HEK293 (cell line): Measurements from ENCODE around the gene UBR2.

ENCODE experiments used
- CTCF ChIP-seq: fragments of 450-650 bp; formaldehyde crosslinking; IDR thresholded peaks from 2 replicates; pipeline ENCODE4 v1.5.1; 2016; ENCODE audit warnings: missing biosample characterization, missing genetic modification characterization
- GFI1B ChIP-seq: fragments of 450-650 bp; formaldehyde crosslinking; IDR thresholded peaks from 2 replicates; pipeline ENCODE4 v1.5.1; 2016; ENCODE audit warnings: missing biosample characterization, missing genetic modification characterization
- HIC1 ChIP-seq: fragments of 450-650 bp; formaldehyde crosslinking; IDR thresholded peaks from 2 replicates; pipeline ENCODE4 v1.5.1; 2016; ENCODE audit warnings: missing biosample characterization, missing genetic modification characterization
- HOXA7 ChIP-seq: sonication (generic); formaldehyde crosslinking; IDR thresholded peaks from 2 replicates; pipeline ENCODE4 v1.8.1; 2022; ENCODE audit warnings: missing genetic modification reagents, borderline replicate concordance
- KLF9 ChIP-seq: fragments of 450-650 bp; formaldehyde crosslinking; IDR thresholded peaks from 2 replicates; pipeline ENCODE4 v1.5.1; 2016; ENCODE audit warnings: missing biosample characterization, missing genetic modification characterization, low read depth
- PBX3 ChIP-seq: sonication (generic); formaldehyde crosslinking; IDR thresholded peaks from 2 replicates; pipeline ENCODE4 v1.8.1; 2022; ENCODE audit warnings: mild to moderate bottlenecking, moderate library complexity, missing genetic modification reagents
- PRDM2 ChIP-seq: fragments of 450-650 bp; formaldehyde crosslinking; IDR thresholded peaks from 2 replicates; pipeline ENCODE4 v1.5.1; 2016; ENCODE audit warnings: missing biosample characterization, missing genetic modification characterization, borderline replicate concordance
- RBAK ChIP-seq: fragments of 450-650 bp; formaldehyde crosslinking; IDR thresholded peaks from 2 replicates; pipeline ENCODE4 v1.5.1; 2016; ENCODE audit warnings: missing biosample characterization, missing genetic modification characterization
- SCRT2 ChIP-seq: fragments of 450-650 bp; formaldehyde crosslinking; IDR thresholded peaks from 2 replicates; pipeline ENCODE4 v1.5.1; 2016; ENCODE audit warnings: missing biosample characterization, missing genetic modification characterization
- ZBTB17 ChIP-seq: fragments of 450-650 bp; formaldehyde crosslinking; IDR thresholded peaks from 2 replicates; pipeline ENCODE4 v1.5.1; 2016; ENCODE audit warnings: missing biosample characterization, missing genetic modification characterization
- ZBTB21 ChIP-seq: fragments of 450-650 bp; formaldehyde crosslinking; IDR thresholded peaks from 2 replicates; pipeline ENCODE4 v1.5.1; 2017; ENCODE audit warnings: missing biosample characterization, missing genetic modification characterization
- ZEB2 ChIP-seq: fragments of 450-650 bp; formaldehyde crosslinking; IDR thresholded peaks from 2 replicates; pipeline ENCODE4 v1.5.1; 2016; ENCODE audit warnings: missing biosample characterization, missing genetic modification characterization
- ZIC2 ChIP-seq: fragments of 450-650 bp; formaldehyde crosslinking; IDR thresholded peaks from 2 replicates; pipeline ENCODE4 v1.5.1; 2016; ENCODE audit warnings: missing biosample characterization, missing genetic modification characterization
- ZNF140 ChIP-seq: fragments of 450-650 bp; formaldehyde crosslinking; IDR thresholded peaks from 2 replicates; pipeline ENCODE4 v1.5.1; 2016; ENCODE audit warnings: missing biosample characterization, missing genetic modification characterization
- ZNF157 ChIP-seq: fragments of 450-650 bp; formaldehyde crosslinking; IDR thresholded peaks from 2 replicates; pipeline ENCODE4 v1.5.1; 2016; ENCODE audit warnings: missing biosample characterization, missing genetic modification characterization
- ZNF175 ChIP-seq: fragments of 450-650 bp; formaldehyde crosslinking; IDR thresholded peaks from 2 replicates; pipeline ENCODE4 v1.5.1; 2016; ENCODE audit warnings: missing biosample characterization, missing genetic modification characterization
- ZNF266 ChIP-seq: fragments of 450-650 bp; formaldehyde crosslinking; IDR thresholded peaks from 2 replicates; pipeline ENCODE4 v1.5.1; 2016; ENCODE audit warnings: missing biosample characterization, missing genetic modification characterization, low read depth
- ZNF274 ChIP-seq, 2 experiments: fragments of 200-500 bp in 1 of 2; fragments of 450-650 bp in 1 of 2; sonication (Bioruptor generic) in 1 of 2; formaldehyde crosslinking in 1 of 2; IDR thresholded peaks; 2 replicates each; pipeline versions ENCODE4 v1.5.1 to v1.6.1; 2014 to 2016; ENCODE audit warnings: borderline replicate concordance in 1 of 2, inconsistent platforms in 1 of 2, low read length in 1 of 2, missing biosample characterization in 1 of 2, missing genetic modification characterization in 1 of 2
- ZNF341 ChIP-seq: fragments of 450-650 bp; formaldehyde crosslinking; IDR thresholded peaks from 2 replicates; pipeline ENCODE4; 2016; ENCODE audit warnings: low read depth, missing biosample characterization, missing genetic modification characterization
- ZNF398 ChIP-seq: fragments of 450-650 bp; formaldehyde crosslinking; IDR thresholded peaks from 2 replicates; pipeline ENCODE4 v1.5.1; 2017; ENCODE audit warnings: missing biosample characterization, missing genetic modification characterization
- ZNF473 ChIP-seq: fragments of 450-650 bp; formaldehyde crosslinking; IDR thresholded peaks from 2 replicates; pipeline ENCODE4 v1.5.1; 2017; ENCODE audit warnings: missing biosample characterization, missing genetic modification characterization
- ZNF514 ChIP-seq: fragments of 450-650 bp; formaldehyde crosslinking; IDR thresholded peaks from 2 replicates; pipeline ENCODE4 v1.5.1; 2016; ENCODE audit warnings: missing biosample characterization, missing genetic modification characterization
- ZNF704 ChIP-seq: fragments of 450-650 bp; formaldehyde crosslinking; IDR thresholded peaks from 2 replicates; pipeline ENCODE4 v1.5.1; 2016; ENCODE audit warnings: missing biosample characterization, missing genetic modification characterization
- ZNF707 ChIP-seq: fragments of 450-650 bp; formaldehyde crosslinking; IDR thresholded peaks from 2 replicates; pipeline ENCODE4 v1.5.1; 2016; ENCODE audit warnings: missing biosample characterization, missing genetic modification characterization
- ZNF777 ChIP-seq: fragments of 450-650 bp; formaldehyde crosslinking; IDR thresholded peaks from 2 replicates; pipeline ENCODE4 v1.5.1; 2017; ENCODE audit warnings: missing biosample characterization, missing genetic modification characterization, borderline replicate concordance
- ZSCAN23 ChIP-seq: fragments of 450-650 bp; formaldehyde crosslinking; IDR thresholded peaks from 2 replicates; pipeline ENCODE4 v1.5.1; 2016; ENCODE audit warnings: missing biosample characterization, missing genetic modification characterization

Gene UBR2

GRCh38 chr6:42726485-42727086 lies 162.8 kb downstream of the UBR2 start (continued):
- TF ChIP-seq PRDM2 (tag by site-specific recombination) = no peak
- TF ChIP-seq ZBTB21 (tag by site-specific recombination) = no peak
- no peak for TF ChIP-seq ZNF473 (tag by site-specific recombination)
- TF ChIP-seq RBAK = no peak
- TF ChIP-seq ZIC2 (tag by site-specific recombination) = no peak
- no peak for TF ChIP-seq ZNF777 (tag by site-specific recombination)
- TF ChIP-seq ZNF398 (tag by site-specific recombination) = no peak
- no peak for TF ChIP-seq ZNF514 (tag by site-specific recombination)
- no peak for TF ChIP-seq SCRT2 (tag by site-specific recombination)
- no peak for TF ChIP-seq HIC1 (tag by site-specific recombination)
- TF ChIP-seq HOXA7 = no peak
- no peak for TF ChIP-seq ZNF266
- TF ChIP-seq CTCF = peak; percentile 89
- TF ChIP-seq GFI1B (tag by site-specific recombination) = no peak
- no peak for TF ChIP-seq ZNF175 (tag by site-specific recombination)
- peak; percentile 38; the same call in 1 of the 2 replicates for TF ChIP-seq KLF9 (tag by site-specific recombination)
- no peak for TF ChIP-seq ZNF274 (IDR thresholded peaks at IDR 0.05; ENCODE audit: low read length)
- TF ChIP-seq ZNF274 (tag by site-specific recombination; IDR thresholded peaks at IDR 0.05; ENCODE audit: borderline replicate concordance) = no peak
- no peak for TF ChIP-seq ZSCAN23 (tag by site-specific recombination)
- no peak for TF ChIP-seq ZNF341
- TF ChIP-seq ZNF707 (tag by site-specific recombination) = no peak
- TF ChIP-seq ZNF140 (tag by site-specific recombination) = no peak
- TF ChIP-seq ZNF704 (tag by site-specific recombination) = no peak
- no peak for TF ChIP-seq ZNF157 (tag by site-specific recombination)
- no peak; the same call in 1 of the 2 replicates for TF ChIP-seq ZEB2 (tag by site-specific recombination)
- 0 out of 2 replicates have a peak, but pooled peaks have one; percentile 26 for TF ChIP-seq ZBTB17 (tag by site-specific recombination)
- TF ChIP-seq PBX3 (CRISPR knock-in tag) = no peak
